Right lobe of liver (tissue), 6 donors: Measurements from ENCODE around the gene LRP3. TPM values are rescaled to one million over a fixed set of nuclear protein-coding genes. Genes with fewer than 3 reads are reported as not detected.

ENCODE experiments used
- ATAC-seq, 4 donors: fragments of 200-7000 bp; cut with Tn5 transposase; one replicate each; pipeline ENCODE4 v1.9.1; 2020; ENCODE audit warnings: mild to moderate bottlenecking in 4 of 4, moderate library complexity in 4 of 4
- DNase-seq, 3 donors: peaks; one replicate each; pipeline ENCODE4 v3.0.0-alpha.2; 2020
- H3K27ac ChIP-seq, 3 donors: fragments of 200-600 bp; one replicate each; pipeline ENCODE4 v1.8.0; 2022
- H3K27me3 ChIP-seq, 2 donors: fragments of 200-600 bp; one replicate each; pipeline ENCODE4 v1.8.0; 2022
- H3K36me3 ChIP-seq, 4 donors: fragments of 200-600 bp; sonication (generic) in 1 of 4; one replicate each; pipeline versions ENCODE4 v1.5.1 to v1.8.0; 2017 to 2022; ENCODE audit warnings: control low read depth in 1 of 4
- H3K4me1 ChIP-seq, 4 donors: fragments of 200-600 bp; sonication (generic) in 1 of 4; one replicate each; pipeline versions ENCODE4 v1.5.1 to v1.8.0; 2017 to 2022; ENCODE audit warnings: control low read depth in 1 of 4
- H3K4me3 ChIP-seq, 3 donors: fragments of 200-600 bp; one replicate each; pipeline ENCODE4 v1.8.0; 2022
- H3K9me3 ChIP-seq, 4 donors: fragments of 200-600 bp; sonication (generic) in 1 of 4; one replicate each; pipeline versions ENCODE4 v1.5.1 to v1.8.0; 2017 to 2022; ENCODE audit warnings: control low read depth in 1 of 4
- POLR2A ChIP-seq: fragments of 450-650 bp; IDR thresholded peaks from one replicate; pipeline ENCODE4 v1.6.1; 2017; ENCODE audit warnings: antibody characterized with exemption, mild to moderate bottlenecking
- WGBS: methylation state at CpG from one replicate; pipeline ENCODE4 v1.1.6; 2018; ENCODE audit warnings: low coverage, low lambda C conversion rate; ENCODE audit not compliant: insufficient coverage; ENCODE audit errors: missing lambda C conversion rate; 5-methylcytosine and 5-hydroxymethylcytosine counted together
- intact Hi-C, 2 donors: fragments of 100-400 bp; cut with DNase I; formaldehyde crosslinking; loops; one replicate each; pipeline versions ENCODE4 v1.11.2 to v1.14.1; 2022
- total RNA-seq, 6 experiments: library from RNA; depleted of rRNA in 2 of 6; stranded (reverse); fragments of >200 nt in 2 of 6; fragmentation: NEBNext Ultra II Directional in 3 of 6; extraction: Animal tissue kit (Norgen Biotek cat#: 25700) in 3 of 6; gene quantifications; one replicate each; pipeline versions ENCODE4 v1.1.0 to v1.2.4, GENCODE V29; 2016 to 2023
- TF ChIP-seq, protein P1 (sequence below), 4 donors: fragments of 200-600 bp in 3 of 4; fragments of 450-650 bp in 1 of 4; IDR thresholded peaks; one replicate each; pipeline versions ENCODE4 v1.5.1 to v1.8.0; 2016 to 2022; ENCODE audit warnings: antibody characterized with exemption in 4 of 4, mild to moderate bottlenecking in 2 of 4
- donor health status: DM: no; HTN: yes; CAD: no.
- donor health status: DM: no; HTN: no; CAD: no.
- donor health status: DM: no; HTN: no; CAD: no.
- donor health status: DM: no; HTN: yes; CAD: no.
- donor health status: DM: no; HTN: yes; CAD: no.

The LRP3 gene
- total RNA-seq, 6 experiments from 2014 or later = 25.2 to 40.7 (median 33.7) TPM

DNA sequence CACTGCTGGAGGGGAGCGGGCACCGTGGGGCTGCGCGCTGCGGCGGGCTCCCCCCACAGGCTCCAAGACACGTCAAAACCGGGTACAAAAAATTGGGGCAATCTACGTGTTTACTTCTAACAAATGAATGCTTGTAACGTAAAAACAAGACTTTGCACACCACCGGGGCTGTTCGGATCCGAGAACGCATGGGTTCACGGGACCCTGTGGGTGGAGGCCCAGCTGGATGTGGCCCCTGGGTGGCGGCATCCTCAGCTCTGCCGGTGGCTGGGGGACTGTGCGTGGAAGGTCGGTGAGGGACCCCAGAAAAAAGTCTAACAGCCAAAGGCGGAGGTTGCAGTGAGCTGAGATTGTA, 41.8 kb downstream of the LRP3 start:
- intact Hi-C loops = loop anchor here (2.0 to 5.0 kb wide), 5 partner anchors 71 to 536 kb away; no protein-coding TSS in a partner anchor
- DNase-seq (peak in 1 of 3 donors; percentile 43), ATAC-seq (no peak)
- H3K36me3 ChIP-seq = no peaks in the 10 kb centered on the region
- H3K9me3 ChIP-seq = no peaks in the 10 kb centered on the region
- H3K27me3 ChIP-seq = no peaks in the 10 kb centered on the region
- no peak overlapping the region for H3K4me3 ChIP-seq
- WGBS = 75% methylated on average over 11 of the region's 20 CpGs
- H3K27ac ChIP-seq = no peak overlapping the region
- peaks cover 0 to 13% (median 2%) of the 10 kb centered on the region in 4 donors for H3K4me1 ChIP-seq
- TF ChIP-seq, protein P1, sequence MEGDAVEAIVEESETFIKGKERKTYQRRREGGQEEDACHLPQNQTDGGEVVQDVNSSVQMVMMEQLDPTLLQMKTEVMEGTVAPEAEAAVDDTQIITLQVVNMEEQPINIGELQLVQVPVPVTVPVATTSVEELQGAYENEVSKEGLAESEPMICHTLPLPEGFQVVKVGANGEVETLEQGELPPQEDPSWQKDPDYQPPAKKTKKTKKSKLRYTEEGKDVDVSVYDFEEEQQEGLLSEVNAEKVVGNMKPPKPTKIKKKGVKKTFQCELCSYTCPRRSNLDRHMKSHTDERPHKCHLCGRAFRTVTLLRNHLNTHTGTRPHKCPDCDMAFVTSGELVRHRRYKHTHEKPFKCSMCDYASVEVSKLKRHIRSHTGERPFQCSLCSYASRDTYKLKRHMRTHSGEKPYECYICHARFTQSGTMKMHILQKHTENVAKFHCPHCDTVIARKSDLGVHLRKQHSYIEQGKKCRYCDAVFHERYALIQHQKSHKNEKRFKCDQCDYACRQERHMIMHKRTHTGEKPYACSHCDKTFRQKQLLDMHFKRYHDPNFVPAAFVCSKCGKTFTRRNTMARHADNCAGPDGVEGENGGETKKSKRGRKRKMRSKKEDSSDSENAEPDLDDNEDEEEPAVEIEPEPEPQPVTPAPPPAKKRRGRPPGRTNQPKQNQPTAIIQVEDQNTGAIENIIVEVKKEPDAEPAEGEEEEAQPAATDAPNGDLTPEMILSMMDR (IDR thresholded peaks at IDR 0.05) = no peak
- no peak for TF ChIP-seq POLR2A

DNA sequence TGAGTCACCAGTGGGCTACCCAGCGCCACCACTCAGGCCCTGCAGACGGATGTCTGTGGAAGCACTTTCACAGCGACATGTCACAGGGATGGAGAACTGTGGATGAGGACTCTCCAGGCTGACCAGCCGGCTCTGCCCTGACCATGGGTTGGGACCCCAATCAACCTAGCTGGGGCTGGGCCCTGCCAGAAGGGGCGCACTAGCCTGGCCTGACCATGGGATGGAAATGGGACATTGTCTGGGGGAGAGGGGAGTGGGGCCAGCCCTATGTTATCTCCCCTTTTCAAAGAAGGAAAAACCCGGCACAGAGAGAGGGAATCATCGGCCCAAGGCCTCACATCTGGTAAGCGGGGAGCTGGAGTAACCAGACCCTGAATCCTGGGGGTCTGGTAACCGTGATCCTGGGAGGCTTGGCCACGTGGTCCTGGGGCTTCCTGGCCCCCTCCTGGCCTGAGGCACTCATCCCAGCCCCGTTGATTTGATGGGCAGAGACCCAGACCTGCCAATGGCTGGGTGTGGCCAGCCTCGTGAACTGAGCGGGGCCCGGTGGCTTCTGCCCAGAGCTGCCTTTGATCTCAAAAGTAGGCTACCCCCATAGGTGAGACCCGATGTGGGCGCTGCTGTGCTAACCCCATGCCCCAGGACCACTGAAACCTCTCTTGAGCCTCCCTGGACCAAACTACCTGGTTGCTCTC, 42.7 kb downstream of the LRP3 start:
- 100% methylated on average over 1 of the region's 16 CpGs for WGBS
- no peaks in the 10 kb centered on the region for H3K9me3 ChIP-seq
- H3K27ac ChIP-seq = no peak overlapping the region
- no peak for TF ChIP-seq POLR2A
- TF ChIP-seq, protein P1 (IDR thresholded peaks at IDR 0.05) = no peak
- intact Hi-C loops = loop anchor here (2.0 to 5.0 kb wide), 5 partner anchors 70 to 535 kb away; no protein-coding TSS in a partner anchor
- peaks cover 0 to 20% (median 6%) of the 10 kb centered on the region in 4 donors for H3K4me1 ChIP-seq
- H3K36me3 ChIP-seq = no peaks in the 10 kb centered on the region
- H3K4me3 ChIP-seq = no peak overlapping the region
- DNase-seq (peak in 1 of 3 donors; percentile 33), ATAC-seq (no peak)
- H3K27me3 ChIP-seq = no peaks in the 10 kb centered on the region

DNA sequence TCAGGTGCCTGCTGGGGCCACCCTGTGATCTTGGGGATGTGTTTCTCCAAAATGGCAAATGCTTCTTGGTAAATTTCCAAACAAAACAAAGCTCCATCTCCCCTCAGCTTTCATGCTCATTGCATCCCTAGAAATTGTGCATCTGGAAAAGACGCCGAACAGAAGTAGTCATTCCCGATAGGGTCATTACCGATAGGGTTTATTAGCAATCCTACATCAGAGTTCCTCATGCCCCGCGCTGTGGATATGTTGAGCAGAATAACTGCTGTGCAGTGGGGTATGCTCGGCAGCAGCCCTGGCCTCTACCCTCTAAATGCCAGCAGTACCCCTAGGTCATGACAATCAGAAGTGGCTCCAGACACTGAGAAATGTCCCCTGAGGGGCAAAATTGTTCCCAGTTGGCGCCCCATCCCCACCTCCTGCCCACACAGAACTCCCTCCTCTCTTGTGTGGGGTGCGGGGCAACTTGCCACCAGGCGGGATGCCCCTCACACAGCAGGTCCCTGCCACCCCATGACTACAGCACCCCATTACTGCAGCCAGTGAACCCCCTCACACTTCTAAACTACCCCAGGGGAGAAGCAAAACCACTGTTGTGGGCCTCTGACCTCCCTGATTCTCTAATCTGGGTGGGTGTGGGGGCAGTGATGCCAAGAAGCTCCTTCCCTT, 44.5 kb downstream of the LRP3 start:
- H3K4me3 ChIP-seq = no peak overlapping the region
- H3K27ac ChIP-seq = no peak overlapping the region
- H3K9me3 ChIP-seq = no peaks in the 10 kb centered on the region
- DNase-seq (peak in 1 of 3 donors; percentile 27), ATAC-seq (no peak)
- WGBS = 90% methylated on average over 5 of the region's 10 CpGs
- no peaks in the 10 kb centered on the region for H3K27me3 ChIP-seq
- TF ChIP-seq POLR2A = no peak
- TF ChIP-seq, protein P1 (IDR thresholded peaks at IDR 0.05) = no peak
- H3K36me3 ChIP-seq = no peaks in the 10 kb centered on the region
- H3K4me1 ChIP-seq = peaks cover 0 to 20% (median 6%) of the 10 kb centered on the region in 4 donors
- intact Hi-C loops = loop anchor here (5.0 kb wide), 4 partner anchors 69 to 534 kb away; no protein-coding TSS in a partner anchor

DNA sequence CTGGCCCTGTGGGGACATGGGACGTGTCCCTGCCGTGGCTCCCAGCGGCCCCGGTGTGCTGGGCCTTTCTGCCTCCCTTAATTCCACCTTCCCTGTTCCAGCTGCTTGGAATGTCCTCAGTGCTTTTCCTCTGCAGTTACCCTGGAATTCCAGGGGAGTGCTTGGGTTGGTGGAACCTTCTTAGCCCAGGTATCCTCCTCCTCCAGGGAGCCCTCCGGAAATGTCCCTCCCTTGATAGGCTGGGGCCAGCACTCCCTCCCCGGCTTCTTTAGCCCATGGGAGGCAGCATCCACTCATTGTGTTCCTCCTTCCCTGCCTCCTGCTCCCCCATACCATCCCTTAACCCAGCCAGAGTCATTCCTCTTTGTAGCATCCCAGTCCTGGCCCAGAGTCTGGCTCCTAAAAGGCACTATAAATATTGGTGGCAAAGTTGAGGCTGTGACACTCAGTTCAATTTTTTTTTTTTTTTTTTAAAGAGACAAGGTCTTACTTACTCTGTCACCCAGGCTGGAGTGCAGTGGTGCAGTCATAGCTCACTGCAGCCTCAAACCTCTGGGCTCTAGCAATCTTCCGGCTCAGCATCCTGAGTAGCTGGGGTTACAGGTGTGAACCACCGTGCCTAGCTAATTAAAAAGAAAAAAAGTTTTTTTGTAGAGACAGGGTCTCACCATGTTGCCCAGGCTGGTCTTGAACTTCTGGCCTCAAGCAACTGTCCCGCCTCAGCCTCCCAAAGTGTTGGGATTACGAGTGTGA, 45.3 kb downstream of the LRP3 start:
- intact Hi-C loops = loop anchor here (5.0 kb wide), 4 partner anchors 68 to 533 kb away; no protein-coding TSS in a partner anchor
- WGBS = 90% methylated on average over 7 of the region's 10 CpGs

More for the DNA sequence above, 45.3 kb downstream of the LRP3 start:
- Histone ChIP-seq H3K27ac (no peak overlapping the region), H3K4me1 (peaks cover 0 to 20% (median 6%) of the 10 kb centered on the region in 4 donors), H3K27me3 (no peaks in the 10 kb centered on the region), H3K36me3 (no peaks in the 10 kb centered on the region), H3K4me3 (no peak overlapping the region), H3K9me3 (no peaks in the 10 kb centered on the region)
- DNase-seq = peak in 1 of 3 donors; percentile 21
- no peak for ATAC-seq
- no peak for TF ChIP-seq POLR2A
- TF ChIP-seq, protein P1 (IDR thresholded peaks at IDR 0.05) = no peak
